ENCODE data around the gene CD36.
A peak's percentile ranks its signal among the peaks of the same experiment; 100 is the strongest.
"Not testable (repeated sequence)": the region's sequence is repeated elsewhere in the genome, so short reads cannot be mapped to it uniquely, and the experiment has no call there.

Gene CD36

GRCh38 chr7:80659120-80660055 lies 20.9 kb downstream of the CD36 start:
- DNase-seq: peak; percentile 43

GRCh38 chr7:80660939-80661338 lies 22.5 kb downstream of the CD36 start:
- DNase-seq: no peak

GRCh38 chr7:80661729-80662128 lies 23.3 kb downstream of the CD36 start:
- DNase-seq: no peak

GRCh38 chr7:80662252-80662651 lies 23.8 kb downstream of the CD36 start:
- DNase-seq: no peak

GRCh38 chr7:80665526-80665925 lies 27.1 kb downstream of the CD36 start:
- DNase-seq: no peak

- DNase-seq: no peak
Observed at GRCh38 chr7:80666376-80666775, 27.9 kb downstream of the CD36 start.

- DNase-seq: not testable (repeated sequence)
Observed at GRCh38 chr7:80669367-80669766, 30.9 kb downstream of the CD36 start.

GRCh38 chr7:80671744-80672143 lies 33.3 kb downstream of the CD36 start:
- no peak for DNase-seq

GRCh38 chr7:80675090-80675489 lies 36.6 kb downstream of the CD36 start:
- no peak for DNase-seq

- DNase-seq: no peak
Observed at GRCh38 chr7:80676404-80676803, 38.0 kb downstream of the CD36 start.

- no peak for DNase-seq
Observed at GRCh38 chr7:80677629-80678028, 39.2 kb downstream of the CD36 start.

GRCh38 chr7:80678707-80679106 lies 40.3 kb downstream of the CD36 start:
- no peak for DNase-seq

- DNase-seq: peak; percentile 49
Observed at GRCh38 chr7:80679921-80680907, 41.8 kb downstream of the CD36 start.

GRCh38 chr7:80681272-80681885 lies 42.9 kb downstream of the CD36 start:
- DNase-seq: peak; percentile 45

- DNase-seq: no peak
Observed at GRCh38 chr7:80682744-80683143, 44.3 kb downstream of the CD36 start.

- DNase-seq: no peak
Observed at GRCh38 chr7:80686576-80686975, 48.1 kb downstream of the CD36 start.

- DNase-seq: peak; percentile 65
Observed at GRCh38 chr7:80699045-80699638, 60.7 kb downstream of the CD36 start.

- DNase-seq: no peak
Observed at GRCh38 chr7:80699721-80700256, 61.3 kb downstream of the CD36 start.

GRCh38 chr7:80703272-80703671 lies 64.8 kb downstream of the CD36 start:
- no peak for DNase-seq

GRCh38 chr7:80705130-80705781 lies 66.8 kb downstream of the CD36 start:
- DNase-seq: no peak

GRCh38 chr7:80707318-80707717 lies 68.9 kb downstream of the CD36 start:
- DNase-seq: no peak

GRCh38 chr7:80708123-80708522 lies 69.7 kb downstream of the CD36 start:
- no peak for DNase-seq

All from RPMI8226 (cell line).